Suprapubic skin (tissue), 4 donors: ENCODE measurements around the gene DNHD1. TPM values are rescaled to one million over a fixed set of nuclear protein-coding genes. Genes with fewer than 3 reads are reported as not detected.

ENCODE experiments used
- DNase-seq, 2 donors: peaks; one replicate each; pipeline ENCODE4 v3.0.0-alpha.2; 2019; ENCODE audit warnings: low spot score in 2 of 2
- H3K27ac ChIP-seq: fragments of 200-600 bp; sonication (generic); one replicate; pipeline ENCODE4 v1.5.1; 2019
- H3K27me3 ChIP-seq: fragments of 200-600 bp; sonication (generic); one replicate; pipeline ENCODE4 v1.5.1; 2019
- H3K36me3 ChIP-seq: fragments of 200-600 bp; sonication (generic); one replicate; pipeline ENCODE4 v1.5.1; 2019
- H3K4me1 ChIP-seq: fragments of 200-600 bp; sonication (generic); one replicate; pipeline ENCODE4 v1.5.1; 2019
- H3K4me3 ChIP-seq: fragments of 200-600 bp; sonication (generic); one replicate; pipeline ENCODE4 v1.5.1; 2019; ENCODE audit warnings: mild to moderate bottlenecking
- H3K9me3 ChIP-seq: fragments of 200-600 bp; sonication (generic); one replicate; pipeline ENCODE4 v1.5.1; 2019
- EP300 ChIP-seq: sonication (generic); formaldehyde crosslinking; IDR thresholded peaks from one replicate; pipeline ENCODE4 v1.6.1; 2017; ENCODE audit warnings: antibody characterized with exemption
- POLR2A ChIP-seq, 2 donors: fragments of 450-650 bp; IDR thresholded peaks; one replicate each; pipeline ENCODE4 v1.6.1; 2017; ENCODE audit warnings: antibody characterized with exemption in 2 of 2, mild to moderate bottlenecking in 2 of 2, moderate library complexity in 2 of 2
- POLR2AphosphoS5 ChIP-seq, 3 donors: sonication (generic); formaldehyde crosslinking; IDR thresholded peaks; one replicate each; pipeline ENCODE4 v1.6.1; 2017; ENCODE audit warnings: antibody characterized with exemption in 3 of 3
- WGBS: methylation state at CpG from one replicate; pipeline ENCODE4 v1.1.5; 2018; 5-methylcytosine and 5-hydroxymethylcytosine counted together
- total RNA-seq, 4 donors: library from RNA; depleted of rRNA; stranded (reverse); fragments of >200 nt; gene quantifications; one replicate each; pipeline ENCODE4 v1.1.0, GENCODE V29; 2016
- TF ChIP-seq, protein P1 (sequence below), 2 donors: fragments of 200-600 bp in 1 of 2; fragments of 450-650 bp in 1 of 2; sonication (generic) in 1 of 2; IDR thresholded peaks; one replicate each; pipeline ENCODE4 v1.5.1; 2016 to 2019; ENCODE audit warnings: antibody characterized with exemption in 2 of 2, mild to moderate bottlenecking in 1 of 2, moderate library complexity in 1 of 2

The DNHD1 gene
- total RNA-seq, 4 donors from 2014 or later: 6.2 to 32.0 (median 9.6) TPM

DNA sequence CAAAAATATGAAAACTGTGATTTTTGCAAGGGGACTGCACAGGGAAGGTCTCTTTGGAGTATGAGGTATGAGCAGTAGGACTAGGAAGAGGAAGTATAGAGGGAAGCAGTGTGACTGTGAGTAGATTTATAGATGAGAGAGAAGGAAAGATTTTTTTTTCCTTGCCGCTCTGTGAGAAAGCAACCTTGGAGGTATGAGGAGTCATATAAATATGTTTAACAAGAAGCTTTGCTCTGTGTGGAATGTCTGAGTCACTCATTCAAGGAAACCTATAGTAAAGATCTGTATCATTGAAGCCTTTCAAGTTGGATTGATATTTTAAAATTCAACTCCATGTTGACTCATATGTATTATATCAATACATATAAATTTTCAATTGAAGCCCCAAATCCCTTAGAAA, 26.2 kb downstream of the DNHD1 start:
- TF ChIP-seq, protein P1, sequence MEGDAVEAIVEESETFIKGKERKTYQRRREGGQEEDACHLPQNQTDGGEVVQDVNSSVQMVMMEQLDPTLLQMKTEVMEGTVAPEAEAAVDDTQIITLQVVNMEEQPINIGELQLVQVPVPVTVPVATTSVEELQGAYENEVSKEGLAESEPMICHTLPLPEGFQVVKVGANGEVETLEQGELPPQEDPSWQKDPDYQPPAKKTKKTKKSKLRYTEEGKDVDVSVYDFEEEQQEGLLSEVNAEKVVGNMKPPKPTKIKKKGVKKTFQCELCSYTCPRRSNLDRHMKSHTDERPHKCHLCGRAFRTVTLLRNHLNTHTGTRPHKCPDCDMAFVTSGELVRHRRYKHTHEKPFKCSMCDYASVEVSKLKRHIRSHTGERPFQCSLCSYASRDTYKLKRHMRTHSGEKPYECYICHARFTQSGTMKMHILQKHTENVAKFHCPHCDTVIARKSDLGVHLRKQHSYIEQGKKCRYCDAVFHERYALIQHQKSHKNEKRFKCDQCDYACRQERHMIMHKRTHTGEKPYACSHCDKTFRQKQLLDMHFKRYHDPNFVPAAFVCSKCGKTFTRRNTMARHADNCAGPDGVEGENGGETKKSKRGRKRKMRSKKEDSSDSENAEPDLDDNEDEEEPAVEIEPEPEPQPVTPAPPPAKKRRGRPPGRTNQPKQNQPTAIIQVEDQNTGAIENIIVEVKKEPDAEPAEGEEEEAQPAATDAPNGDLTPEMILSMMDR (IDR thresholded peaks at IDR 0.05): no peak
- Histone ChIP-seq H3K9me3 (no peaks in the 10 kb centered on the region), H3K4me3 (no peak overlapping the region), H3K27me3 (no peaks in the 10 kb centered on the region), H3K27ac (no peak overlapping the region), H3K36me3 (peaks cover 14% of the 10 kb centered on the region), H3K4me1 (no peaks in the 10 kb centered on the region)
- no peak for DNase-seq
- WGBS: 84% methylated on average over 1 of the region's 1 CpG

GRCh38 chr11:6526411-6527135, 29.5 kb downstream of the DNHD1 start:
- no peaks in the 10 kb centered on the region for H3K4me1 ChIP-seq
- WGBS: 95% methylated on average over 3 of the region's 3 CpGs
- DNase-seq: no peak

GRCh38 chr11:6529266-6529665, 32.2 kb downstream of the DNHD1 start:
- H3K4me3 ChIP-seq: no peak overlapping the region
- no peaks in the 10 kb centered on the region for H3K27me3 ChIP-seq
- peaks cover 18% of the 10 kb centered on the region for H3K36me3 ChIP-seq
- no peaks in the 10 kb centered on the region for H3K9me3 ChIP-seq
- no peaks in the 10 kb centered on the region for H3K4me1 ChIP-seq
- WGBS: 91% methylated on average over 2 of the region's 2 CpGs
- no peak overlapping the region for H3K27ac ChIP-seq
- no peak for TF ChIP-seq EP300
- TF ChIP-seq, protein P1 (IDR thresholded peaks at IDR 0.05): no peak
- TF ChIP-seq POLR2A (IDR thresholded peaks at IDR 0.05): no peak
- TF ChIP-seq POLR2AphosphoS5 (IDR thresholded peaks at IDR 0.05): no peak
- no peak for DNase-seq

More at GRCh38 chr11:6526411-6527135, 29.5 kb downstream of the DNHD1 start:
- no peak overlapping the region for H3K27ac ChIP-seq
- TF ChIP-seq POLR2A (IDR thresholded peaks at IDR 0.05): no peak
- no peak for TF ChIP-seq POLR2AphosphoS5 (IDR thresholded peaks at IDR 0.05)
- no peak for TF ChIP-seq EP300
- TF ChIP-seq, protein P1 (IDR thresholded peaks at IDR 0.05): no peak
- H3K9me3 ChIP-seq: no peaks in the 10 kb centered on the region
- peaks cover 7% of the 10 kb centered on the region for H3K36me3 ChIP-seq
- H3K4me3 ChIP-seq: no peak overlapping the region
- no peaks in the 10 kb centered on the region for H3K27me3 ChIP-seq

GRCh38 chr11:6530848-6531247, 33.8 kb downstream of the DNHD1 start:
- no peak overlapping the region for H3K4me3 ChIP-seq
- 93% methylated on average over 2 of the region's 2 CpGs for WGBS
- peaks cover 22% of the 10 kb centered on the region for H3K36me3 ChIP-seq
- DNase-seq: no peak
- no peaks in the 10 kb centered on the region for H3K27me3 ChIP-seq
- H3K4me1 ChIP-seq: no peaks in the 10 kb centered on the region
- H3K9me3 ChIP-seq: no peaks in the 10 kb centered on the region
- no peak for TF ChIP-seq POLR2AphosphoS5 (IDR thresholded peaks at IDR 0.05)
- TF ChIP-seq, protein P1 (IDR thresholded peaks at IDR 0.05): no peak
- TF ChIP-seq POLR2A (IDR thresholded peaks at IDR 0.05): no peak
- no peak for TF ChIP-seq EP300
- no peak overlapping the region for H3K27ac ChIP-seq

DNA sequence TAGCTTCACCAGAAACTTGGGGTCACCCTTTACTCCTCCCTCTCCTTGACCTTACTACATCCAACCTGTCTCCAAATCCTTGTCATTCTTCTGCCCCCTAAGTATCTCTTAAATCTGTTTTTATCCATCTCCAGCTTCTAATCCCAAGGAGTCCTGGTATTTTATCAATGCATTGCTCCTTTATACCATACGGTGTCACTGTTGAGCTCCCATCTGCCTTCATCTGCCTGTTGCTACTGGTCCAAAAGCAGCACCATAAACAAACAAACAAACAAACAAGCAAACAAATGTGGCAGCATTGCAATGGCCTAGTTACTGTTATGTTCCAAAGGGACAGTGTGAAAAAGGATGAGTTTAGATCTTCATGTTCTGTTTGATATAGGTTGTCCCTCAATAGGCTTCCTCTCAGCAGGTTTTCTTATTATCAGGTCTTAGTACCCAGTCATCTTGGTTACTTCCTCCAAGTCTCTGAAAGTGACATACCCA, 34.2 kb downstream of the DNHD1 start:
- Histone ChIP-seq H3K4me1 (no peaks in the 10 kb centered on the region), H3K4me3 (no peak overlapping the region), H3K27ac (no peak overlapping the region), H3K36me3 (peaks cover 22% of the 10 kb centered on the region), H3K27me3 (no peaks in the 10 kb centered on the region), H3K9me3 (no peaks in the 10 kb centered on the region)
- WGBS: 0% methylated on average over 1 of the region's 1 CpG
- no peak for DNase-seq
- TF ChIP-seq EP300 (no peak), POLR2AphosphoS5 (IDR thresholded peaks at IDR 0.05) (no peak), POLR2A (IDR thresholded peaks at IDR 0.05) (no peak)
- TF ChIP-seq, protein P1 (IDR thresholded peaks at IDR 0.05): peak; percentile 58 to 66
